ENCODE results near the gene OAF. TPM values are rescaled to one million over a fixed set of nuclear protein-coding genes. Genes with fewer than 3 reads are reported as not detected.

The OAF gene
- total and polyA plus RNA-seq, 2 experiments from 2014 or later: 1.1 to 3.0 TPM

DNA sequence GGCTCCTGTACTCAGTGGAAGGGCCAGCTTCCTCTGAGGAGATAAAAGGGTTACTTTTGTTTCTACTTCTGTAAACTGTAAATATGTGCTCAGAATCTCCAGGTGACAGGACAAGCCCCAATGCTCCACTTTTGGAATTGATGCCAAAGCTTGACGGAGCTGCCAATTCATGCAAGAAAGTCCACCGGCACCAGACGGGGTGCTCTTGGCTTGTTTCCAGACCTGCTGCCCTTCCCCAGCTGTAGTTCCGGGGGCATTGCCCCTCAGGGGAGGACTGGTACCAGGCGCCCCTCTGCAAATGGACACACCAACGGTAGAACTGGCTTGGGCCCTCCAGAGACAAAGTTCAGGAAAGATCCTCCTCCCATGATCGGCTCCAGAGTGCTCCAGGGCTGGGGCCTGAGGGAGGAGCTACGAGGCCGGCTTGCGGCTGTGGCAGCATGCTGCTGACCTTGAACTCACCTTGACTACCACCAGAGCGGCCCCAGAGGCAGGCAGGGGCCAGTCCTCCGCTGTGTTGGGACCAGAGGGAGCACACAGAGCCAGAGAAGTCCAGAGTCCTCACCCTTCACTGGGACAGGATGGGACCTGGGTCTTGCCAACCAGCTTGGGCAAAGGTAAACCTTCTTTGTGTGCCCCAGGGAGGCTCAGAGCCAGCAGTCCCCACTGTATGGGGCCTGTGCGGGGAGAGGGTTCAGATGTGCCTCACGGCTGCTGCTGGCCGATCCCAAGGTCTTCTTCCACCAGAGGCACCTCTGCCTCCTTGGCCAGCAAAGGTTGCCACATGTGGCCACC is 17.8 kb upstream of the OAF start:
- no peak for TF ChIP-seq EZH2 (IDR thresholded peaks at IDR 0.05; ENCODE audit: low read depth, unreplicated experiment)
- TF ChIP-seq, protein P1, sequence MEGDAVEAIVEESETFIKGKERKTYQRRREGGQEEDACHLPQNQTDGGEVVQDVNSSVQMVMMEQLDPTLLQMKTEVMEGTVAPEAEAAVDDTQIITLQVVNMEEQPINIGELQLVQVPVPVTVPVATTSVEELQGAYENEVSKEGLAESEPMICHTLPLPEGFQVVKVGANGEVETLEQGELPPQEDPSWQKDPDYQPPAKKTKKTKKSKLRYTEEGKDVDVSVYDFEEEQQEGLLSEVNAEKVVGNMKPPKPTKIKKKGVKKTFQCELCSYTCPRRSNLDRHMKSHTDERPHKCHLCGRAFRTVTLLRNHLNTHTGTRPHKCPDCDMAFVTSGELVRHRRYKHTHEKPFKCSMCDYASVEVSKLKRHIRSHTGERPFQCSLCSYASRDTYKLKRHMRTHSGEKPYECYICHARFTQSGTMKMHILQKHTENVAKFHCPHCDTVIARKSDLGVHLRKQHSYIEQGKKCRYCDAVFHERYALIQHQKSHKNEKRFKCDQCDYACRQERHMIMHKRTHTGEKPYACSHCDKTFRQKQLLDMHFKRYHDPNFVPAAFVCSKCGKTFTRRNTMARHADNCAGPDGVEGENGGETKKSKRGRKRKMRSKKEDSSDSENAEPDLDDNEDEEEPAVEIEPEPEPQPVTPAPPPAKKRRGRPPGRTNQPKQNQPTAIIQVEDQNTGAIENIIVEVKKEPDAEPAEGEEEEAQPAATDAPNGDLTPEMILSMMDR (conservative IDR thresholded peaks at IDR 0.05; ENCODE audit: low read depth in 2 of 2): no peak
- no peak for TF ChIP-seq POLR2AphosphoS5 (IDR thresholded peaks at IDR 0.05; ENCODE audit: low read depth)
- no peak for TF ChIP-seq EZH2phosphoT487 (IDR thresholded peaks at IDR 0.05; ENCODE audit: unreplicated experiment)
- TF ChIP-seq NANOG (IDR thresholded peaks at IDR 0.05; ENCODE audit: borderline replicate concordance): no peak
- TF ChIP-seq, protein P2, sequence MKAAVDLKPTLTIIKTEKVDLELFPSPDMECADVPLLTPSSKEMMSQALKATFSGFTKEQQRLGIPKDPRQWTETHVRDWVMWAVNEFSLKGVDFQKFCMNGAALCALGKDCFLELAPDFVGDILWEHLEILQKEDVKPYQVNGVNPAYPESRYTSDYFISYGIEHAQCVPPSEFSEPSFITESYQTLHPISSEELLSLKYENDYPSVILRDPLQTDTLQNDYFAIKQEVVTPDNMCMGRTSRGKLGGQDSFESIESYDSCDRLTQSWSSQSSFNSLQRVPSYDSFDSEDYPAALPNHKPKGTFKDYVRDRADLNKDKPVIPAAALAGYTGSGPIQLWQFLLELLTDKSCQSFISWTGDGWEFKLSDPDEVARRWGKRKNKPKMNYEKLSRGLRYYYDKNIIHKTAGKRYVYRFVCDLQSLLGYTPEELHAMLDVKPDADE (IDR thresholded peaks at IDR 0.05): no peak
- no peak for TF ChIP-seq STAT1 (IDR thresholded peaks at IDR 0.05; ENCODE audit: unreplicated experiment)
- no peak for TF ChIP-seq JUNB (IDR thresholded peaks at IDR 0.05; ENCODE audit: unreplicated experiment)
- TF ChIP-seq ZNF114 (CRISPR knock-in tag; IDR thresholded peaks at IDR 0.05): no peak
- TF ChIP-seq, protein P3, sequence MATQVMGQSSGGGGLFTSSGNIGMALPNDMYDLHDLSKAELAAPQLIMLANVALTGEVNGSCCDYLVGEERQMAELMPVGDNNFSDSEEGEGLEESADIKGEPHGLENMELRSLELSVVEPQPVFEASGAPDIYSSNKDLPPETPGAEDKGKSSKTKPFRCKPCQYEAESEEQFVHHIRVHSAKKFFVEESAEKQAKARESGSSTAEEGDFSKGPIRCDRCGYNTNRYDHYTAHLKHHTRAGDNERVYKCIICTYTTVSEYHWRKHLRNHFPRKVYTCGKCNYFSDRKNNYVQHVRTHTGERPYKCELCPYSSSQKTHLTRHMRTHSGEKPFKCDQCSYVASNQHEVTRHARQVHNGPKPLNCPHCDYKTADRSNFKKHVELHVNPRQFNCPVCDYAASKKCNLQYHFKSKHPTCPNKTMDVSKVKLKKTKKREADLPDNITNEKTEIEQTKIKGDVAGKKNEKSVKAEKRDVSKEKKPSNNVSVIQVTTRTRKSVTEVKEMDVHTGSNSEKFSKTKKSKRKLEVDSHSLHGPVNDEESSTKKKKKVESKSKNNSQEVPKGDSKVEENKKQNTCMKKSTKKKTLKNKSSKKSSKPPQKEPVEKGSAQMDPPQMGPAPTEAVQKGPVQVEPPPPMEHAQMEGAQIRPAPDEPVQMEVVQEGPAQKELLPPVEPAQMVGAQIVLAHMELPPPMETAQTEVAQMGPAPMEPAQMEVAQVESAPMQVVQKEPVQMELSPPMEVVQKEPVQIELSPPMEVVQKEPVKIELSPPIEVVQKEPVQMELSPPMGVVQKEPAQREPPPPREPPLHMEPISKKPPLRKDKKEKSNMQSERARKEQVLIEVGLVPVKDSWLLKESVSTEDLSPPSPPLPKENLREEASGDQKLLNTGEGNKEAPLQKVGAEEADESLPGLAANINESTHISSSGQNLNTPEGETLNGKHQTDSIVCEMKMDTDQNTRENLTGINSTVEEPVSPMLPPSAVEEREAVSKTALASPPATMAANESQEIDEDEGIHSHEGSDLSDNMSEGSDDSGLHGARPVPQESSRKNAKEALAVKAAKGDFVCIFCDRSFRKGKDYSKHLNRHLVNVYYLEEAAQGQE (IDR thresholded peaks at IDR 0.05; ENCODE audit: unreplicated experiment): no peak
- TF ChIP-seq ZNF331 (CRISPR knock-in tag; IDR thresholded peaks at IDR 0.05; ENCODE audit: low read depth): no peak
- TF ChIP-seq, protein P4, sequence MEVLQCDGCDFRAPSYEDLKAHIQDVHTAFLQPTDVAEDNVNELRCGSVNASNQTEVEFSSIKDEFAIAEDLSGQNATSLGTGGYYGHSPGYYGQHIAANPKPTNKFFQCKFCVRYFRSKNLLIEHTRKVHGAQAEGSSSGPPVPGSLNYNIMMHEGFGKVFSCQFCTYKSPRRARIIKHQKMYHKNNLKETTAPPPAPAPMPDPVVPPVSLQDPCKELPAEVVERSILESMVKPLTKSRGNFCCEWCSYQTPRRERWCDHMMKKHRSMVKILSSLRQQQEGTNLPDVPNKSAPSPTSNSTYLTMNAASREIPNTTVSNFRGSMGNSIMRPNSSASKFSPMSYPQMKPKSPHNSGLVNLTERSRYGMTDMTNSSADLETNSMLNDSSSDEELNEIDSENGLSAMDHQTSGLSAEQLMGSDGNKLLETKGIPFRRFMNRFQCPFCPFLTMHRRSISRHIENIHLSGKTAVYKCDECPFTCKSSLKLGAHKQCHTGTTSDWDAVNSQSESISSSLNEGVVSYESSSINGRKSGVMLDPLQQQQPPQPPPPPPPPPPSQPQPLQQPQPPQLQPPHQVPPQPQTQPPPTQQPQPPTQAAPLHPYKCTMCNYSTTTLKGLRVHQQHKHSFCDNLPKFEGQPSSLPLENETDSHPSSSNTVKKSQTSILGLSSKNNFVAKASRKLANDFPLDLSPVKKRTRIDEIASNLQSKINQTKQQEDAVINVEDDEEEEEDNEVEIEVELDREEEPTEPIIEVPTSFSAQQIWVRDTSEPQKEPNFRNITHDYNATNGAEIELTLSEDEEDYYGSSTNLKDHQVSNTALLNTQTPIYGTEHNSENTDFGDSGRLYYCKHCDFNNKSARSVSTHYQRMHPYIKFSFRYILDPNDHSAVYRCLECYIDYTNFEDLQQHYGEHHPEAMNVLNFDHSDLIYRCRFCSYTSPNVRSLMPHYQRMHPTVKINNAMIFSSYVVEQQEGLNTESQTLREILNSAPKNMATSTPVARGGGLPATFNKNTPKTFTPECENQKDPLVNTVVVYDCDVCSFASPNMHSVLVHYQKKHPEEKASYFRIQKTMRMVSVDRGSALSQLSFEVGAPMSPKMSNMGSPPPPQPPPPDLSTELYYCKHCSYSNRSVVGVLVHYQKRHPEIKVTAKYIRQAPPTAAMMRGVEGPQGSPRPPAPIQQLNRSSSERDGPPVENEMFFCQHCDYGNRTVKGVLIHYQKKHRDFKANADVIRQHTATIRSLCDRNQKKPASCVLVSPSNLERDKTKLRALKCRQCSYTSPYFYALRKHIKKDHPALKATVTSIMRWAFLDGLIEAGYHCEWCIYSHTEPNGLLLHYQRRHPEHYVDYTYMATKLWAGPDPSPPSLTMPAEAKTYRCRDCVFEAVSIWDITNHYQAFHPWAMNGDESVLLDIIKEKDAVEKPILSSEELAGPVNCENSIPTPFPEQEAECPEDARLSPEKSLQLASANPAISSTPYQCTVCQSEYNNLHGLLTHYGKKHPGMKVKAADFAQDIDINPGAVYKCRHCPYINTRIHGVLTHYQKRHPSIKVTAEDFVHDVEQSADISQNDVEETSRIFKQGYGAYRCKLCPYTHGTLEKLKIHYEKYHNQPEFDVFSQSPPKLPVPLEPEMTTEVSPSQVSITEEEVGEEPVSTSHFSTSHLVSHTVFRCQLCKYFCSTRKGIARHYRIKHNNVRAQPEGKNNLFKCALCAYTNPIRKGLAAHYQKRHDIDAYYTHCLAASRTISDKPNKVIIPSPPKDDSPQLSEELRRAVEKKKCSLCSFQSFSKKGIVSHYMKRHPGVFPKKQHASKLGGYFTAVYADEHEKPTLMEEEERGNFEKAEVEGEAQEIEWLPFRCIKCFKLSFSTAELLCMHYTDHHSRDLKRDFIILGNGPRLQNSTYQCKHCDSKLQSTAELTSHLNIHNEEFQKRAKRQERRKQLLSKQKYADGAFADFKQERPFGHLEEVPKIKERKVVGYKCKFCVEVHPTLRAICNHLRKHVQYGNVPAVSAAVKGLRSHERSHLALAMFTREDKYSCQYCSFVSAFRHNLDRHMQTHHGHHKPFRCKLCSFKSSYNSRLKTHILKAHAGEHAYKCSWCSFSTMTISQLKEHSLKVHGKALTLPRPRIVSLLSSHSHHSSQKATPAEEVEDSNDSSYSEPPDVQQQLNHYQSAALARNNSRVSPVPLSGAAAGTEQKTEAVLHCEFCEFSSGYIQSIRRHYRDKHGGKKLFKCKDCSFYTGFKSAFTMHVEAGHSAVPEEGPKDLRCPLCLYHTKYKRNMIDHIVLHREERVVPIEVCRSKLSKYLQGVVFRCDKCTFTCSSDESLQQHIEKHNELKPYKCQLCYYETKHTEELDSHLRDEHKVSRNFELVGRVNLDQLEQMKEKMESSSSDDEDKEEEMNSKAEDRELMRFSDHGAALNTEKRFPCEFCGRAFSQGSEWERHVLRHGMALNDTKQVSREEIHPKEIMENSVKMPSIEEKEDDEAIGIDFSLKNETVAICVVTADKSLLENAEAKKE (CRISPR knock-in tag; IDR thresholded peaks at IDR 0.05): no peak
- no peak for TF ChIP-seq CREB1 (CRISPR knock-in tag; IDR thresholded peaks at IDR 0.05; ENCODE audit: low read depth)
- Mint-ChIP-seq H3K36me3 (ENCODE audit: low read depth) (no peaks in the 10 kb centered on the region), H3K4me3 (no peak overlapping the region), H3K9me3 (peaks cover 4% of the 10 kb centered on the region; the same call in 1 of the 3 replicates), H3K4me1 (peaks cover 28% of the 10 kb centered on the region), H3K27me3 (ENCODE audit: insufficient read depth, low read depth, poor library complexity) (peaks cover 37% of the 10 kb centered on the region), H3K27ac (no peak overlapping the region)
- peaks cover 18% of the 10 kb centered on the region for H3K4me1 ChIP-seq (ENCODE audit: insufficient read depth)
- no peaks in the 10 kb centered on the region for H4K20me1 ChIP-seq (replicated peaks; ENCODE audit: insufficient read depth)
- DNase-seq (ENCODE audit: low spot score): no peak
- H3K4me2 ChIP-seq: no peak overlapping the region
- no peak overlapping the region for H2AFZ ChIP-seq
- H3K79me2 ChIP-seq (replicated peaks; ENCODE audit: insufficient read depth): no peaks in the 10 kb centered on the region
- peaks cover 19% of the 10 kb centered on the region for H3K27me3 ChIP-seq (ENCODE audit: insufficient read depth)
- H3K36me3 ChIP-seq (ENCODE audit: insufficient read depth): no peaks in the 10 kb centered on the region
- no peak overlapping the region for H3K4me3 ChIP-seq
- no peak for ATAC-seq
- H3F3A ChIP-seq (replicated peaks; ENCODE audit: low read depth): no peaks in the 10 kb centered on the region
- H3K9me2 ChIP-seq (ENCODE audit: insufficient read depth): no peaks in the 10 kb centered on the region
- no peak overlapping the region for H3K27ac ChIP-seq (ENCODE audit: low read depth)

All from GM23338 (cell line).